ENCODE data around the gene SLC10A2.

DNA sequence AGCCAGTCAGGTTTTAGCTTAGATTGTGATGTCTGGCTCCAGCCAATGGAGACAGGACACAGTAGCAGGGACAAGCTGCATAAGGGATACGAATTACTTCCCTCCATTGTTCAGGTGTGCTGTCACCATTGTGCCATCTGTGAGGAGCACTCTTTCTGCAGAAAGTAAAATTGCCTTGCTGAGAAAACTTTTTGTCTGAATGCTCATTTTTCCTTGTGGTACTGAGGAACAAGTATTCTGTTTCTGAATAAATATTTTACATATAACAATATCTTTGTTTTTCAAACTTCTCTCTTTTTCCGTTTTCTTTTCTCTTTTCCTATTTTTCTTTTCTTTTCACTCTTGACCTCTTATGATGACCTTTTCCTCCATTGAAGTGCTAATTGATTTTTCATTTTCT lies 10.2 kb downstream of the SLC10A2 start:
- TF ChIP-seq, protein P1, sequence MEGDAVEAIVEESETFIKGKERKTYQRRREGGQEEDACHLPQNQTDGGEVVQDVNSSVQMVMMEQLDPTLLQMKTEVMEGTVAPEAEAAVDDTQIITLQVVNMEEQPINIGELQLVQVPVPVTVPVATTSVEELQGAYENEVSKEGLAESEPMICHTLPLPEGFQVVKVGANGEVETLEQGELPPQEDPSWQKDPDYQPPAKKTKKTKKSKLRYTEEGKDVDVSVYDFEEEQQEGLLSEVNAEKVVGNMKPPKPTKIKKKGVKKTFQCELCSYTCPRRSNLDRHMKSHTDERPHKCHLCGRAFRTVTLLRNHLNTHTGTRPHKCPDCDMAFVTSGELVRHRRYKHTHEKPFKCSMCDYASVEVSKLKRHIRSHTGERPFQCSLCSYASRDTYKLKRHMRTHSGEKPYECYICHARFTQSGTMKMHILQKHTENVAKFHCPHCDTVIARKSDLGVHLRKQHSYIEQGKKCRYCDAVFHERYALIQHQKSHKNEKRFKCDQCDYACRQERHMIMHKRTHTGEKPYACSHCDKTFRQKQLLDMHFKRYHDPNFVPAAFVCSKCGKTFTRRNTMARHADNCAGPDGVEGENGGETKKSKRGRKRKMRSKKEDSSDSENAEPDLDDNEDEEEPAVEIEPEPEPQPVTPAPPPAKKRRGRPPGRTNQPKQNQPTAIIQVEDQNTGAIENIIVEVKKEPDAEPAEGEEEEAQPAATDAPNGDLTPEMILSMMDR (IDR thresholded peaks at IDR 0.05; ENCODE audit: low read depth, low read length) = no peak
- TF ChIP-seq EZH2phosphoT487 (IDR thresholded peaks at IDR 0.05; ENCODE audit: low read depth) = no peak
